ENCODE data around the gene GPX1. TPM values are rescaled to one million over a fixed set of nuclear protein-coding genes. Genes with fewer than 3 reads are reported as not detected.

GPX1 gene
- total and polyA plus RNA-seq, 2 donors (not counting 1 experiment from before 2014, with no cell fraction given): 79.5 to 180 TPM

DNA sequence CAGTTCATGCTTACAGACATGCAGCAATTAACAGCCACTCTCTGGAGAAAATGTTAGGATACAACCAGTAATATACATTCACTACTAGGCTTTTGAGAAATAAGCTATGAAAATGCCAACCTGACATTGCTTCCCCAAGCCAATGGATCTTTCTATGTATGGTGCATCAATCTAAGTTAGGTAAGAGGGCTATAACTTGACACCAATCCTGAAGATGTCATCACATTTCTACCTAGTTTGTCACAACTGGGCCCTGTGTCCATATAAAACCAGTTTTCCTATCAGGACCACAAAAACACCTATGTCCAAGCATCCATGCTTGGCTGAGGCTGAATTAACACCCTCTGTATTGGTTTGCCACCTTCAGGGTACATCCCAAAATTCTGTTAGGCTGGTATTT lies 13.8 kb upstream of the GPX1 start:
- Histone ChIP-seq H2AFZ (ENCODE audit: insufficient read depth, low read depth, low read length, poor library complexity, severe bottlenecking) (no peak overlapping the region), H3K79me2 (ENCODE audit: control insufficient read depth, insufficient read depth, low read length) (peaks cover 99% of the 10 kb centered on the region), H3K9me3 (ENCODE audit: control extremely low read depth in 1 of 3, control insufficient read depth in 2 of 3, insufficient read depth in 1 of 3, low read length in 2 of 3) (peaks cover 0 to 1% (median 0%) of the 10 kb centered on the region in 3 donors), H4K20me1 (ENCODE audit: control insufficient read depth, insufficient read depth, low read length, poor library complexity, severe bottlenecking) (peaks cover 86% of the 10 kb centered on the region), H3K4me1 (ENCODE audit: control insufficient read depth in 2 of 2, insufficient read depth in 2 of 2, low read length in 2 of 2) (peaks cover 0 to 1% of the 10 kb centered on the region in 2 donors), H3K4me3 (ENCODE audit: control extremely low read depth in 1 of 5, extremely low read depth in 1 of 5, insufficient read depth in 1 of 5, low read depth in 2 of 5, low read length in 4 of 5) (no peak overlapping the region), H3K27ac (ENCODE audit: low read length in 2 of 2) (no peak overlapping the region), H3K36me3 (replicated peaks in 1 of 2; ENCODE audit: control extremely low read depth in 1 of 2, control insufficient read depth in 1 of 2, extremely low read depth in 1 of 2, insufficient read depth in 2 of 2, low read length in 1 of 2) (peaks cover 2 to 66% of the 10 kb centered on the region in 2 experiments), H3K4me2 (replicated peaks; ENCODE audit: low read depth, low read length, poor library complexity, severe bottlenecking) (no peak overlapping the region), H3K9ac (ENCODE audit: low read length) (no peak overlapping the region), H3K27me3 (replicated peaks in 1 of 4; ENCODE audit: control extremely low read depth in 1 of 4, control insufficient read depth in 3 of 4, insufficient read depth in 4 of 4, low read length in 3 of 4) (no peaks in the 10 kb centered on the region)
- Mint-ChIP-seq H3K9me3 (ENCODE audit: insufficient read depth) (no peaks in the 10 kb centered on the region), H3K27ac (no peak overlapping the region), H3K27me3 (no peaks in the 10 kb centered on the region), H3K4me3 (no peak overlapping the region), H3K4me1 (peaks cover 17% of the 10 kb centered on the region)
- intact Hi-C loops (cut with micrococcal nuclease): no loop called here
- POLR2A ChIA-PET: no interaction called here
- no peak for ATAC-seq (ENCODE audit: low read depth)
- no peak for DNase-seq
- CTCF ChIA-PET: no interaction called here
- TF ChIP-seq, protein P1, sequence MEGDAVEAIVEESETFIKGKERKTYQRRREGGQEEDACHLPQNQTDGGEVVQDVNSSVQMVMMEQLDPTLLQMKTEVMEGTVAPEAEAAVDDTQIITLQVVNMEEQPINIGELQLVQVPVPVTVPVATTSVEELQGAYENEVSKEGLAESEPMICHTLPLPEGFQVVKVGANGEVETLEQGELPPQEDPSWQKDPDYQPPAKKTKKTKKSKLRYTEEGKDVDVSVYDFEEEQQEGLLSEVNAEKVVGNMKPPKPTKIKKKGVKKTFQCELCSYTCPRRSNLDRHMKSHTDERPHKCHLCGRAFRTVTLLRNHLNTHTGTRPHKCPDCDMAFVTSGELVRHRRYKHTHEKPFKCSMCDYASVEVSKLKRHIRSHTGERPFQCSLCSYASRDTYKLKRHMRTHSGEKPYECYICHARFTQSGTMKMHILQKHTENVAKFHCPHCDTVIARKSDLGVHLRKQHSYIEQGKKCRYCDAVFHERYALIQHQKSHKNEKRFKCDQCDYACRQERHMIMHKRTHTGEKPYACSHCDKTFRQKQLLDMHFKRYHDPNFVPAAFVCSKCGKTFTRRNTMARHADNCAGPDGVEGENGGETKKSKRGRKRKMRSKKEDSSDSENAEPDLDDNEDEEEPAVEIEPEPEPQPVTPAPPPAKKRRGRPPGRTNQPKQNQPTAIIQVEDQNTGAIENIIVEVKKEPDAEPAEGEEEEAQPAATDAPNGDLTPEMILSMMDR (IDR thresholded peaks at IDR 0.05): no peak
- TF ChIP-seq EZH2 (IDR thresholded peaks at IDR 0.05; ENCODE audit: borderline replicate concordance, insufficient read depth, low read depth, low read length, poor library complexity, severe bottlenecking): no peak

DNA sequence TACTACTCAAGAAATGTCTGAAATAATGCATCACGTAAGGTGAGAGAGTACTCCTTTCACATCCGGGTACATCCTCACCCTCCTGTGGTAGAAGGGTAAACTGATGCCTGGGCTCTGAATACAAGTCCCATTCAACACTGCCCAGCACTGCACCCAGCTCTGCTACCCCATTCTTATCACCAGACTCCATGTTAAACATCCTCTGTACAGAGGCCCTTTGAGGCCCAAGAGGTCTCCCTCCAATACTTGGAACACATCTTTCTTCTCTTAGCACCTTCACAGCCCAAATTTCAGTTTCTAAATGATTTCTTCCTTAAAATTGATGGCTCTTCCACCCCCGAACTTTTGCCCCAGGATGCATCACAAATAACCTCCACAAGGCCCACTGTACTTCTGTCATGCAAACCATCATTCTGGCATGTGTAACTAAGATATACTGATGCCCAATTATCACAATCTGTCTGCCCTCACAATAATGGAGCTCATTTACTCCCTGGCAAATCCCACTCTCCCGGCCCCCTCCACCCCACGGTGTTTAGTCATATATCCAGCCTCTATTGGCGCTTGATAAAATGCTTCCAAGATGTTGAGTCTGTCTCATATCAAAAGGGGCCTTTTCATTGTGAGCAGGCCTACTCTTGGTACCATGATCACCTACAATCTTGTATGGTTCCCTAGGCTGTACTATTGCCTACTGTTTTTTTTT lies 12.6 kb upstream of the GPX1 start:
- CTCF ChIA-PET: no interaction called here
- H3K9ac ChIP-seq (ENCODE audit: low read length): no peak overlapping the region
- DNase-seq: no peak
- H3K4me3 ChIP-seq (ENCODE audit: control extremely low read depth in 1 of 5, extremely low read depth in 1 of 5, insufficient read depth in 1 of 5, low read depth in 2 of 5, low read length in 4 of 5): no peak overlapping the region
- WGBS (ENCODE audit: insufficient coverage): 94% methylated on average over 6 of the region's 6 CpGs
- POLR2A ChIA-PET: no interaction called here
- no peak overlapping the region for H2AFZ ChIP-seq (ENCODE audit: insufficient read depth, low read depth, low read length, poor library complexity, severe bottlenecking)
- H3K27me3 ChIP-seq (replicated peaks in 1 of 4; ENCODE audit: control extremely low read depth in 1 of 4, control insufficient read depth in 3 of 4, insufficient read depth in 4 of 4, low read length in 3 of 4): no peaks in the 10 kb centered on the region
- Mint-ChIP-seq H3K9me3 (ENCODE audit: insufficient read depth) (no peaks in the 10 kb centered on the region), H3K27ac (peak overlapping the region; percentile 53), H3K27me3 (no peaks in the 10 kb centered on the region), H3K4me3 (no peak overlapping the region), H3K4me1 (peaks cover 14% of the 10 kb centered on the region)
- peaks cover 2 to 77% of the 10 kb centered on the region in 2 experiments for H3K36me3 ChIP-seq (replicated peaks in 1 of 2; ENCODE audit: control extremely low read depth in 1 of 2, control insufficient read depth in 1 of 2, extremely low read depth in 1 of 2, insufficient read depth in 2 of 2, low read length in 1 of 2)
- peaks cover 99% of the 10 kb centered on the region for H3K79me2 ChIP-seq (ENCODE audit: control insufficient read depth, insufficient read depth, low read length)
- no peak for TF ChIP-seq EZH2 (IDR thresholded peaks at IDR 0.05; ENCODE audit: borderline replicate concordance, insufficient read depth, low read depth, low read length, poor library complexity, severe bottlenecking)
- TF ChIP-seq, protein P1 (IDR thresholded peaks at IDR 0.05): no peak
- no peak for ATAC-seq (ENCODE audit: low read depth)
- H3K4me1 ChIP-seq (ENCODE audit: control insufficient read depth in 2 of 2, insufficient read depth in 2 of 2, low read length in 2 of 2): no peaks in the 10 kb centered on the region
- no peaks in the 10 kb centered on the region for H3K9me3 ChIP-seq (ENCODE audit: control extremely low read depth in 1 of 3, control insufficient read depth in 2 of 3, insufficient read depth in 1 of 3, low read length in 2 of 3)
- H4K20me1 ChIP-seq (ENCODE audit: control insufficient read depth, insufficient read depth, low read length, poor library complexity, severe bottlenecking): peaks cover 79% of the 10 kb centered on the region
- H3K27ac ChIP-seq (ENCODE audit: low read length in 2 of 2): peak overlapping the region in 1 of 2 donors; percentile 17
- no peak overlapping the region for H3K4me2 ChIP-seq (replicated peaks; ENCODE audit: low read depth, low read length, poor library complexity, severe bottlenecking)
- intact Hi-C loops (cut with micrococcal nuclease): no loop called here
